ENCODE measurements around the gene ZBTB7C.

ZBTB7C gene

GRCh38 chr18:48090021-48090420 is 319.2 kb downstream of the ZBTB7C start:
- no peaks in the 10 kb centered on the region for H3K27me3 Mint-ChIP-seq (ENCODE audit: low read depth)
- no peaks in the 10 kb centered on the region for H3K36me3 Mint-ChIP-seq (ENCODE audit: low read depth)
- H3K4me3 Mint-ChIP-seq: no peak overlapping the region
- H3K4me1 Mint-ChIP-seq: peaks cover 4% of the 10 kb centered on the region
- H3K9me3 Mint-ChIP-seq: no peaks in the 10 kb centered on the region
- H3K27ac Mint-ChIP-seq: no peak overlapping the region
- no peak for TF ChIP-seq CTCF (IDR thresholded peaks at IDR 0.05; ENCODE audit: unreplicated experiment in 3 of 3)

GRCh38 chr18:48085781-48086487 is 323.2 kb downstream of the ZBTB7C start:
- Mint-ChIP-seq H3K9me3 (no peaks in the 10 kb centered on the region), H3K4me3 (no peak overlapping the region), H3K27me3 (ENCODE audit: low read depth) (no peaks in the 10 kb centered on the region), H3K4me1 (no peaks in the 10 kb centered on the region), H3K27ac (peak overlapping the region in 1 of 3 experiments; percentile 4), H3K36me3 (ENCODE audit: low read depth) (no peaks in the 10 kb centered on the region)
- TF ChIP-seq CTCF (IDR thresholded peaks at IDR 0.05; ENCODE audit: unreplicated experiment in 3 of 3): no peak

- Mint-ChIP-seq H3K27me3 (ENCODE audit: low read depth) (no peaks in the 10 kb centered on the region), H3K36me3 (ENCODE audit: low read depth) (no peaks in the 10 kb centered on the region), H3K4me3 (no peak overlapping the region), H3K27ac (peak overlapping the region in 1 of 3 experiments; percentile 26), H3K9me3 (no peaks in the 10 kb centered on the region), H3K4me1 (no peaks in the 10 kb centered on the region)
- TF ChIP-seq CTCF (IDR thresholded peaks at IDR 0.05; ENCODE audit: unreplicated experiment in 3 of 3): no peak
Observed at GRCh38 chr18:48084858-48085257, 324.3 kb downstream of the ZBTB7C start.

DNA sequence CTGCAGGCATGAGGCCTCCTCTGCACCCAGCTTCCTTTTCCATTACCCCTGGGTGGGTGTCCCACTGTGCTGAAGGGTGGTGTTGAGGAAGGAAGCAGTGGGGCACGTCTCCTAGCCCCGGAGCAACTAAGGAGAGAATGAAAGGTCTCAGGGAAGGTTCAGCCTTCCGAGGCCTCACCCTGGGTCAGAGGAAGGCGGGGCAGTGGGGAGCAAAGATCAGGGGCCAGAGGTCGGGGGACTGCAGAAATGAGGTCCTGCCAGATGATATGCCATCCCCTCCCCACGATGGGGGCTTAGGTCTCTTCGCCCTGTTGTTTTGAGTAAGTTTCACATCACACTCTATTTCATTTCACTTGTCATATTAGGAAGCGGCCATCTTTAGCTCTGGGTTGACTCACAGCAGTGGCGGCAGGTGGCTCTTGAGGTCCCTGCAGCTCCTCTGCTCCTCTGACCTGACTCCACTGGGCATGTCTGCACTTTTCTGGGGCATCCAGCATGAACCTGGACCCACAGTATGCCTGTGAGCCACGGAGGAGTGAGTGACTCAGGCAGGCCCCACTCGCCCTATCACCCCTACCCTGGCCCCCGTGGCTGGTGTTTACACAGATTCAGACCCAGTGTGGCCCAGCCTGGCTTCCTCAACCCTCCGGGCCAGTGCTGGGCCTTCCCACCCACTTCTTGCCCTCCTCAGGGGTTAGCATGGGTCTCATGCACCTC is 325.0 kb downstream of the ZBTB7C start:
- Mint-ChIP-seq H3K27ac (no peak overlapping the region), H3K4me1 (no peaks in the 10 kb centered on the region), H3K27me3 (ENCODE audit: low read depth) (no peaks in the 10 kb centered on the region), H3K9me3 (no peaks in the 10 kb centered on the region), H3K4me3 (no peak overlapping the region), H3K36me3 (ENCODE audit: low read depth) (no peaks in the 10 kb centered on the region)
- TF ChIP-seq CTCF (IDR thresholded peaks at IDR 0.05; ENCODE audit: unreplicated experiment in 3 of 3): no peak

- Mint-ChIP-seq H3K36me3 (ENCODE audit: low read depth) (peaks cover 3% of the 10 kb centered on the region), H3K9me3 (no peaks in the 10 kb centered on the region), H3K4me3 (no peak overlapping the region), H3K27ac (no peak overlapping the region), H3K27me3 (ENCODE audit: low read depth) (no peaks in the 10 kb centered on the region), H3K4me1 (peaks cover 7% of the 10 kb centered on the region)
- no peak for TF ChIP-seq CTCF (IDR thresholded peaks at IDR 0.05; ENCODE audit: unreplicated experiment in 3 of 3)
Observed at GRCh38 chr18:48080546-48080945, 328.6 kb downstream of the ZBTB7C start.

All from nephron (organoid).